Kasumi-1 (cell line): ENCODE data around the gene COL18A1.
"Not testable (repeated sequence)": the region's sequence is repeated elsewhere in the genome, so short reads cannot be mapped to it uniquely, and the experiment has no call there.

Experiments used
- DNase-seq, 2 experiments: peaks; one replicate each; lab custom pipeline; 2025; lab: John Stamatoyannopoulos, UW

Gene COL18A1

DNA sequence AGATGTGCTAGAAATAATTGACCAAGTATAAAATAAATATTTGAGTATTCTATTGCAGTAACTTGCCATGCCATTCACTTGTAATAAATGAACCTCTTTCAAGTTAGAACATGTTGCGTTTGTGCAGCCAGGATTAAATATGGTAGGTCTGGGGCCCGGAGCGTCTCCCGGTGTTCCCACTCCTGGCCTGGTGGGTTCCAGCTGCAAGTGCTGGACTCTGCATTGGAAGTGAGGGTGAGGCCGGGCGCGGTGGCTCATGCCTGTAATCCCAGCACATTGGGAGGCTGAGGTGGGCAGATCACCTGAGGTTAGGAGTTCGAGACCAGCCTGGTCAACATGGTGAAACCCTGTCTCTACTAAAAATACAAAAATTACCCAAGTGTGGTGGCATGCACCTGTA, 156.3 kb downstream of the COL18A1 start:
- not testable (repeated sequence) for DNase-seq

DNA sequence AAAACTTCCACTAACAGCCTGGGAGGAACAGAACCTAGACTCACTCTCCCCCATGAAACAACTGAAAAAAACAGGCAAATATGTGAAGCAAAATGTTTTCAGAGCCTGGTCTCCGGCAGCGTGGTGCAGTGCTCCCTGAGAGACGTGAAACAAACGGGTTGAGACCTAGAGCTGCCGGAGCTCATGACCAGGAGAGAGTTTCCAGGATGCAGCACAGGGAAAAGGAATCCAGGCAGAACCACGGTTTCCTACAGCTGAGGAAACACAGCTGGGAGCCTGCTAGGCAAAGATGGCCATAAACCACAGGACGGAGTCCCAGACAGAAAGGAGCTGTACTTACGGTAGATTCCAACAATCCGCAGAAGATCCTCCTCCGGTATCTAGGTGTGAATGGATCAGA, 157.4 kb downstream of the COL18A1 start:
- DNase-seq, result no peak

DNA sequence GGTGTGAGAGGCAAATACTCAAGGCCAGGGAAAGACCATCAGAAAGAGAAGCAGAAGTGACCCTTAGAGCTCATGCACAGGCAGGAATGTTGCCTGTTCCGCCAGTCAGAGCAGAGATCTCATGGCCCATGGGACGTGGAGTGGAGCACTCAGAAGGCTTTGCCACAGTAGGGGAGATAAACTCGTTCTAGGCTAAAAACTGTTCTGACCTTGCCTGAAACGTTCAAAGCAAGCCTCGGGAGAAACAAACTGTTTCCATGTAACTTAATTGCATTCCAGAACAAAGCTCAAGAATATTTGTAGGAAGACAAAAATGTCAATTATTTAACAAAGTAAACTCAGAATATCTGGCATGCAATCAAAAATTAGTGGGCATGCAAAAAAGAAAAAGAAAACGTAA, 158.0 kb downstream of the COL18A1 start:
- DNase-seq, result no peak
